HL-60 (cell line): ENCODE measurements around the gene STAMBPL1.

Source experiments
- DNase-seq, 2 experiments: peaks; one replicate each; pipeline ENCODE4 v3.0.0-alpha.2; 2010 to 2020; ENCODE audit warnings: low read depth in 1 of 2, low spot score in 1 of 2
- H3K27ac ChIP-seq: fragments of 250-450 bp; sonication (Bioruptor Pico); replicated peaks from 2 replicates; pipeline ENCODE4 v1.5.1; 2020; ENCODE audit warnings: mild to moderate bottlenecking, moderate library complexity
- H3K27me3 ChIP-seq: fragments of 250-450 bp; sonication (Bioruptor Pico); 2 replicates; pipeline ENCODE4 v1.5.1; 2021; ENCODE audit warnings: mild to moderate bottlenecking, moderate library complexity; ENCODE audit not compliant: insufficient read depth, poor library complexity, severe bottlenecking
- H3K4me3 ChIP-seq: replicated peaks from 2 replicates; pipeline ENCODE4 v1.5.1; 2011; ENCODE audit warnings: mild to moderate bottlenecking, control low read depth, low read length; ENCODE audit not compliant: insufficient read depth
- CTCF ChIP-seq: IDR thresholded peaks from one replicate; pipeline ENCODE4 v1.5.1; 2011; ENCODE audit warnings: low read length, control low read depth, inconsistent platforms; ENCODE audit not compliant: insufficient read depth
- GABPA ChIP-seq: IDR thresholded peaks from 2 replicates; pipeline ENCODE4 v1.6.1; 2012; ENCODE audit warnings: low read depth
- POLR2AphosphoS5 ChIP-seq: IDR thresholded peaks from 2 replicates; pipeline ENCODE4 v1.6.1; 2012; ENCODE audit warnings: low read depth
- REST ChIP-seq: IDR thresholded peaks from 2 replicates; pipeline ENCODE4 v1.6.1; 2012; ENCODE audit warnings: low read depth; ENCODE audit not compliant: insufficient replicate concordance
- SPI1 ChIP-seq: IDR thresholded peaks from 2 replicates; pipeline ENCODE4 v1.6.1; 2012; ENCODE audit warnings: low read depth, mild to moderate bottlenecking, borderline replicate concordance

Gene STAMBPL1

DNA sequence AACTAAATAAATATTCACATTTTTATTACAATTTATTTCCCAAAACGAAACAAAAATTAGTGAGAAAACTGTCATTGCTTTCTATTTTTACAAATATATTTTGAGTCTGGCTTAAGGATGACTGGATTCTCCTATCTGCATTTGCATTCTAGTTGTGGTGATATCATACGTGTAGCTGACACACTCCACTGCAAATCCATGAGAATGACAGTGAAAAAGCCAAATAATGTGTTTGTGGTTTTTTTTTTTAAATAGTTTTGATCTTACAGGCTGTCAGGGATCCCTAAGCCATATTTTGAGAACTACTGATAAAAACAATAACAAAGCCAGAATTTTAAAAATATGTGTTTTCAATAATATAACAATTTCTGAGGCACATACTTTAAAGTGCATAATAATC is 5.8 kb upstream of the STAMBPL1 start:
- DNase-seq: no peak
- TF ChIP-seq GABPA (no peak), SPI1 (no peak), POLR2AphosphoS5 (no peak), CTCF (no peak), REST (no peak)
- H3K4me3 ChIP-seq: no peak overlapping the region
- H3K27me3 ChIP-seq: no peaks in the 10 kb centered on the region
- H3K27ac ChIP-seq: no peak overlapping the region

DNA sequence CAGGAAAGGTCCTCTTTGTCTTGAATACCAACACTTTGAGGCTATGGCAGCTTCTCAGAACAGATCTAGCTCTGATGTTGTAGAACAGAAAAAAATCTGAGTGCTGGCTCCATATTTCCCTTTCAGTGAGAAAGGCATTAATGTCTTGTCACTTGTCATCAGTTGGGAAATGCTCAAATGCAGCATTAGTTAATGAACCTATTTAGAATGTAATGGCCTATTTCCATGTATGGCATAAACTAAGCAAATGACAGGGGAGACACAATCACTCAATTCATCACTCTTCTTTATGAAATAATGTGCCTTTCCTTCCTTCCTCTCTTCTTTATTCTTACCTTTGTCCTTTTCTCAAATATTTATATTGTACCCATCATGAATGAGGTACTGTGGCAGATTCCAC is 5.0 kb upstream of the STAMBPL1 start:
- H3K4me3 ChIP-seq: no peak overlapping the region
- no peak overlapping the region for H3K27ac ChIP-seq
- TF ChIP-seq POLR2AphosphoS5 (no peak), CTCF (no peak), SPI1 (no peak), GABPA (no peak)
- DNase-seq: no peak
- H3K27me3 ChIP-seq: no peaks in the 10 kb centered on the region

DNA sequence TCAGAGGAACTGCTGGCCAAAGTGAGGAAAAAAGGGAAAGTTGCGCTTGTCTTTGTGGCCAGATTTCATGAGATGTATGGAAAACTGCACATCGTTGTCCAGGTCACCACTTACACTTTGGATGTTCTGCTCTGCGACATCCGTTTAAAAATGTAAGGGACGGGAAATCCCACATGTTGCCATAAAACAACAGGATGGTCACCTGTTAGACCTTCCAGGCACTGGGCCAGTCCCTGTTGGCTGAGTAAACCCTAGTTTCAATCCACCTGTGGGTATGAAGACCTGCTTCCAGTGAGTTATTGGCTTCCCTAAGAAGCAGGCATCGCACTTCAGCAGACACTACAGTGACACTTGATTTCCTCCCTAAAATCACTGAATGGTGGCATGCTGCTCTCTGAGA is 2.7 kb upstream of the STAMBPL1 start:
- Histone ChIP-seq H3K4me3 (no peak overlapping the region), H3K27me3 (no peaks in the 10 kb centered on the region), H3K27ac (no peak overlapping the region)
- DNase-seq: no peak
- TF ChIP-seq GABPA (no peak), POLR2AphosphoS5 (no peak)

DNA sequence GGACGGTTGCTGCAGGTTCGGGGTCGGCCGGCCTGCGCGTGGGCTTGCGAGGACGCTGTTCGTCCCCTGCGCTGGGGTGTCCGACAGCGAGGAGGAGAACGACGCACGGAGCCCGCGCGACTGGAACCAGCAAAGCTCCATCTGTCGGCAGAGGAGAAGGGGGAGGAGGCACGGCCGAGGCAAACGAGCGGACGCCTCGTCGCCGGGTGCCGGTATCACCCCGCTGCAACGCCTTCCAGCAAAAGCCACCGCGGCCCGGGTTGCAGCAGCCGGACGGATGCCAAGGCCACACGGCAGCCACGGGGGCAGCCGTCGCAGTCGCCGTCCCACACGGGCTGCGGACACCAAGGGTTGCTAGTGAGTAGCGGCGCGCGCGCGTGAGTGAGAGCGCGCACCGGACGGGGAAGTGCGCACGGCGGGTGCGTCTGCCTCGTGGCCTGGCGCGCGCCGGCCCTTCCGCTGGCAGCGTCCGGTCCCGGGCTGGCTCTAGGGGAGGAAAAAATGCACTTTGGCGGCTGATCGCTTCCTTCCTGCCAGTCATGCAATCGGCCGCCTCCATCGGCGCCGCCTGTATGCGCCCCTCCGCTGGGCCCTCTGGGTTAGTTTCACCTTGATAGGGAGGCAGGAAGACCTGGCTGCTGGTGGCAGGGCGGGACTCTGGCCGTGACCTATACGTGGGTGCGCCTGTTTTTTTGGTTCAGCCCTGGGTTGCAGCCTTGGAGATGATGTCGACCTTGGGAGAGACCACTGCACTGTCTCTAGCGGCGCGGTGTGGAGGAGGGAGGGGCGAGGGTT is 434 bp downstream of the STAMBPL1 start:
- DNase-seq: peak; percentile 68 to 82
- TF ChIP-seq GABPA (peak; percentile 46; the same call in 1 of the 2 replicates), REST (peak; percentile 62), CTCF (no peak), POLR2AphosphoS5 (peak; percentile 79), SPI1 (peak; percentile 74; the same call in 1 of the 2 replicates)
- Histone ChIP-seq H3K4me3 (peak overlapping the region; percentile 82), H3K27me3 (no peaks in the 10 kb centered on the region), H3K27ac (peak overlapping the region; percentile 98)
